OCI-M2 (cell line): ENCODE measurements around the gene NRP2.

Experiments
- DNase-seq: peaks from one replicate; lab custom pipeline; 2025; ENCODE audit not compliant: unreplicated experiment; lab: John Stamatoyannopoulos, UW

The NRP2 gene

GRCh38 chr2:205686056-205686782 is 3.9 kb downstream of the NRP2 start:
- DNase-seq: no peak

GRCh38 chr2:205686783-205687640 is 4.7 kb downstream of the NRP2 start:
- no peak for DNase-seq

- no peak for DNase-seq
Measured at GRCh38 chr2:205687641-205687956, 5.3 kb downstream of the NRP2 start.

GRCh38 chr2:205688417-205689200 is 6.3 kb downstream of the NRP2 start:
- DNase-seq: no peak

- no peak for DNase-seq
Measured at GRCh38 chr2:205689820-205690219, 7.5 kb downstream of the NRP2 start.

GRCh38 chr2:205692104-205692503 is 9.8 kb downstream of the NRP2 start:
- DNase-seq: no peak

- DNase-seq: no peak
Measured at GRCh38 chr2:205694256-205694655, 12.0 kb downstream of the NRP2 start.

- DNase-seq: no peak
Measured at GRCh38 chr2:205695460-205695991, 13.2 kb downstream of the NRP2 start.

- no peak for DNase-seq
Measured at GRCh38 chr2:205696331-205696926, 14.1 kb downstream of the NRP2 start.

- DNase-seq: no peak
Measured at GRCh38 chr2:205696927-205697441, 14.7 kb downstream of the NRP2 start.

GRCh38 chr2:205698286-205699268 is 16.3 kb downstream of the NRP2 start:
- no peak for DNase-seq

GRCh38 chr2:205699515-205700289 is 17.4 kb downstream of the NRP2 start:
- no peak for DNase-seq

- no peak for DNase-seq
Measured at GRCh38 chr2:205700331-205701132, 18.2 kb downstream of the NRP2 start.

GRCh38 chr2:205701509-205701908 is 19.2 kb downstream of the NRP2 start:
- DNase-seq: no peak

- no peak for DNase-seq
Measured at GRCh38 chr2:205702576-205702975, 20.3 kb downstream of the NRP2 start.

GRCh38 chr2:205703471-205704126 is 21.3 kb downstream of the NRP2 start:
- no peak for DNase-seq

GRCh38 chr2:205704127-205704741 is 21.9 kb downstream of the NRP2 start:
- DNase-seq: no peak
